ENCODE results near the gene NISCH.

GRCh38 chr3:52420388-52420787 is 35.0 kb upstream of the NISCH start:
- TF ChIP-seq, protein P1, sequence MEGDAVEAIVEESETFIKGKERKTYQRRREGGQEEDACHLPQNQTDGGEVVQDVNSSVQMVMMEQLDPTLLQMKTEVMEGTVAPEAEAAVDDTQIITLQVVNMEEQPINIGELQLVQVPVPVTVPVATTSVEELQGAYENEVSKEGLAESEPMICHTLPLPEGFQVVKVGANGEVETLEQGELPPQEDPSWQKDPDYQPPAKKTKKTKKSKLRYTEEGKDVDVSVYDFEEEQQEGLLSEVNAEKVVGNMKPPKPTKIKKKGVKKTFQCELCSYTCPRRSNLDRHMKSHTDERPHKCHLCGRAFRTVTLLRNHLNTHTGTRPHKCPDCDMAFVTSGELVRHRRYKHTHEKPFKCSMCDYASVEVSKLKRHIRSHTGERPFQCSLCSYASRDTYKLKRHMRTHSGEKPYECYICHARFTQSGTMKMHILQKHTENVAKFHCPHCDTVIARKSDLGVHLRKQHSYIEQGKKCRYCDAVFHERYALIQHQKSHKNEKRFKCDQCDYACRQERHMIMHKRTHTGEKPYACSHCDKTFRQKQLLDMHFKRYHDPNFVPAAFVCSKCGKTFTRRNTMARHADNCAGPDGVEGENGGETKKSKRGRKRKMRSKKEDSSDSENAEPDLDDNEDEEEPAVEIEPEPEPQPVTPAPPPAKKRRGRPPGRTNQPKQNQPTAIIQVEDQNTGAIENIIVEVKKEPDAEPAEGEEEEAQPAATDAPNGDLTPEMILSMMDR (IDR thresholded peaks at IDR 0.05), result no peak
- TF ChIP-seq POLR2AphosphoS5 (IDR thresholded peaks at IDR 0.05) (no peak), POLR2A (IDR thresholded peaks at IDR 0.05) (no peak)

Data from breast epithelium (tissue), 3 donors.